IPS-18a (cell line): ENCODE measurements around the gene BRD4.

Source experiments
- H3K27ac ChIP-seq: one replicate; pipeline ENCODE4 v1.5.1; 2013; ENCODE audit warnings: low read length
- H3K27me3 ChIP-seq: one replicate; pipeline ENCODE4 v1.6.1; 2013; ENCODE audit warnings: mild to moderate bottlenecking, low read length; ENCODE audit not compliant: control insufficient read depth, insufficient read depth
- H3K36me3 ChIP-seq: one replicate; pipeline ENCODE4 v1.6.1; 2013; ENCODE audit warnings: low read depth, low read length; ENCODE audit not compliant: control insufficient read depth
- H3K4me1 ChIP-seq: one replicate; pipeline ENCODE4 v1.6.1; 2013; ENCODE audit warnings: low read depth, low read length; ENCODE audit not compliant: control insufficient read depth
- H3K4me3 ChIP-seq: one replicate; pipeline ENCODE4 v1.5.1; 2013; ENCODE audit warnings: low read length
- H3K9ac ChIP-seq: one replicate; pipeline ENCODE4 v1.6.1; 2013; ENCODE audit warnings: mild to moderate bottlenecking, low read length, moderate library complexity
- H3K9me3 ChIP-seq: one replicate; pipeline ENCODE4 v1.6.1; 2013; ENCODE audit warnings: low read depth, low read length; ENCODE audit not compliant: control insufficient read depth

BRD4 gene

DNA sequence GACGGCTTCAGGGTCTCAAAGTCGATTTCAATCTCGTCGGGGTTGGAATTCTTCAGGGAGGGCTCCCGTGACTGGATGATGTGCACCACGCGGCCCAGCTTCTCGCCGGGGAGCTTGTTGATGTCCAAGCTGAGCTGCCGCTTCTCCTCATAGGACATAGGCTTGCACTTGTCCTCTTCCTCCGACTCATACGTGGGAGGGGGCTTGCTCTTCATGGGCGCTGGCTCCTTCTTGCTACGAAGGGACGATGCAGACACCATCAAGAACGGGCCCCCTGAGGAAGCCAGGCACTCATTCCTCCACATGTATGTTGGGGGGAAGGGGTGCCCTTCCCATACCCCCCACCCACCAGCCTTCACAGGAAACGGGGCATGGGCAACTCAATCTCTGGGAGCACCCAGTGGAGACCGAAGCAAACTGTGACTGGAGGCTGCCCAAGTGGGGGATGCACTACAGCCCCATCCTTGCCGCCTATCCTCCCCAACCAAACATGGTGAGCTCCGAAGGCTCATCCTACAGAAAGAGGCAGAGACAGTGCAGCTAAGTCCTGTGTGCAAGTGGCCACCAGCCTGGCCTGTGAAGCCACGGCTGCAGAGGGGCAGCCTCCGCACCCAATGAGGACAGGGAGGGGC lies 76.9 kb downstream of the BRD4 start:
- Histone ChIP-seq H3K9ac (no peak overlapping the region), H3K27me3 (no peaks in the 10 kb centered on the region), H3K27ac (no peak overlapping the region), H3K9me3 (no peaks in the 10 kb centered on the region), H3K36me3 (peaks cover 83% of the 10 kb centered on the region), H3K4me3 (no peak overlapping the region), H3K4me1 (peaks cover 7% of the 10 kb centered on the region)

- Histone ChIP-seq H3K27ac (no peak overlapping the region), H3K9ac (no peak overlapping the region), H3K36me3 (peaks cover 80% of the 10 kb centered on the region), H3K4me3 (no peak overlapping the region), H3K27me3 (no peaks in the 10 kb centered on the region), H3K9me3 (no peaks in the 10 kb centered on the region), H3K4me1 (peaks cover 7% of the 10 kb centered on the region)
Observed at GRCh38 chr19:15254547-15254946, 77.8 kb downstream of the BRD4 start.

DNA sequence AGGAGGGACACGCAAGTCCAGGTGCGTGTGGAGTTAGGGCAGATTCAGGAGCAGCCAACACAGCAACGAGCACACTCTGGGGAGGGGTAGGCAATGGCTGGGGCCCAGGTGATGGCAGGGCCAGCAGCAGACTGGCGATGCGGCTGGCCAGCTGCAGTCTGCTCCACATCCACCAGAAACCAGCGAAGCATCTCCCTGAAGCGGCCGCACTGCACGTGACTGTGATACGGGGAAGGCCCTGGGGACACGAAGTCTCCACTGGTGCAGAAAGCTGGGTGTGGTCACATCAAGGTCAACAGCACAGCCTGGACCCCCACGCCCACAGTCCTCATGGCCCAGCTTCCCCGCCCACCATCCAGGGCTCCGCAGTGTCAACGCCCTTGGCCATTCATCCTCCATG lies 78.8 kb downstream of the BRD4 start:
- H3K27ac ChIP-seq: no peak overlapping the region
- H3K9me3 ChIP-seq: no peaks in the 10 kb centered on the region
- peaks cover 7% of the 10 kb centered on the region for H3K4me1 ChIP-seq
- H3K9ac ChIP-seq: no peak overlapping the region
- peaks cover 80% of the 10 kb centered on the region for H3K36me3 ChIP-seq
- H3K27me3 ChIP-seq: no peaks in the 10 kb centered on the region
- H3K4me3 ChIP-seq: no peak overlapping the region

- Histone ChIP-seq H3K4me1 (peaks cover 7% of the 10 kb centered on the region), H3K4me3 (no peak overlapping the region), H3K9ac (no peak overlapping the region), H3K27ac (no peak overlapping the region), H3K27me3 (no peaks in the 10 kb centered on the region), H3K36me3 (peaks cover 80% of the 10 kb centered on the region), H3K9me3 (no peaks in the 10 kb centered on the region)
Observed at GRCh38 chr19:15253061-15253460, 79.3 kb downstream of the BRD4 start.

- Histone ChIP-seq H3K27ac (no peak overlapping the region), H3K36me3 (peaks cover 78% of the 10 kb centered on the region), H3K4me3 (no peak overlapping the region), H3K9ac (no peak overlapping the region), H3K27me3 (no peaks in the 10 kb centered on the region), H3K9me3 (no peaks in the 10 kb centered on the region), H3K4me1 (peaks cover 7% of the 10 kb centered on the region)
Observed at GRCh38 chr19:15252398-15253018, 79.8 kb downstream of the BRD4 start.

DNA sequence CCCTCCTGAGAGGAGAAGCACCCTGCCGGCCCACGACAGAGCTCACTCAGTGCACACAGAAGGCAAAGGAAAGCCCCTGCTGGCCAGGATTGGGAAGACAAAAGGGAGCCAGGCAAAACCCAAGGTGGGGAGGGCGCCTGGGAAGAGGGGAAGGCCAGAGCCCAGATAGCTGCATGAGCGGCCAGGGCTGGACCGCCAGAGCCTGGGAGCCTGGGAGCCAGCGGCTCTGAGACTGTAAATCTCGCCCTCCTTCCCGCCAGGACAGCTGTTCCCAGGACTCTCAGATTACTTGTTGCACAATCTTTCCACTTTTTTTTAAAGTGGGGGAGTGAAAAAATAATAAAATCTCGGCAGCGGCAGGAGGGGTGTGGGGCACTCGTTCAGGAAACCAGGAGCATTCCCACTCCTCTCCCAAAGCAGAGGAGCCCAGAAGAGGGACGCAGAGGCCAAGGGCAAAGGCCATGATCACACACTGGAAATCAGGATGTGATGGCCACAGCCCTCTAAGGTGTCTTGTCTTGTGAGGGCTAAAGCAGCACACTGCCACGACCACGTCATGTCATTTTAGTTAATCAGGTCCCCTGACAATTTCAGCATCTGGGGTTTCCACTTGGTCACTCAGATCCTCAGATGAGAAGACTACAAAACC lies 80.5 kb downstream of the BRD4 start:
- H3K36me3 ChIP-seq: peaks cover 74% of the 10 kb centered on the region
- H3K4me1 ChIP-seq: peaks cover 7% of the 10 kb centered on the region
- no peak overlapping the region for H3K9ac ChIP-seq
- no peaks in the 10 kb centered on the region for H3K9me3 ChIP-seq
- no peaks in the 10 kb centered on the region for H3K27me3 ChIP-seq
- no peak overlapping the region for H3K27ac ChIP-seq
- H3K4me3 ChIP-seq: no peak overlapping the region

DNA sequence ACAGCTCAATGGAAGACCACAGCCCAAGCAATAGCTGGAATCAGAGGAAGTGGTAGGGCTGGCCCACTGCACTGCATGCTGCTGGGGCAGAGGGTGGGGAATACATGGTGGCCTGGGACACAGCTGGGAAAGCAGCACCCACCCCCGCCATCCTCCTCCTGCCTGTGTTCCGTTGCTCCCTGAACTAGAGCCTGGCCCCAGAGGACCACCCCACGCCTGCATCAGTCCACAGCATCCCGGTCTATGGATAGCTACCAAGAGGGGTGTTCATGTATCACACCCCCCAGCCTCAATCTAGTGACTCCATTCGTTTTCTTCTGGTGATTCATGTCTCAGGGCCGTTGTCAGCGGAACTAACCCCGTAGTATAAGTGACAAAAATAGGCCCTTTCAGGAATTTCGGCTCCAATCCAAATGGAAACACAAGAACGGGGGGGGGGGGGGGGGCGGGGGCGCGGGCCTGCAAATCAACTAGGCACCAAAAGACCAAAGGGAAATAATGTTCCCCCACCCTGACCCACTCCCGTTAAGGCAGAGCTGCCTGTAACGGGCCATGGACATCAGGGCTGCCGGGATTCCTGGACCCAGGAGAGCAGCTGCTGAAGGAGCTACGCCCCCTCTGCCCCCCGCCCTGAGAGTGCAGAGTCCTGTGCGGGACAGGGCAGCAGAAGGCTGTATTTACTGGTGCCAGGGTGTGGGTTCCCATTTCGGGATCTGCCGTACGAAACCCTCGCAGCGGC lies 81.2 kb downstream of the BRD4 start:
- Histone ChIP-seq H3K9ac (no peak overlapping the region), H3K27ac (no peak overlapping the region), H3K27me3 (no peaks in the 10 kb centered on the region), H3K4me1 (peaks cover 7% of the 10 kb centered on the region), H3K36me3 (peaks cover 67% of the 10 kb centered on the region), H3K4me3 (no peak overlapping the region), H3K9me3 (no peaks in the 10 kb centered on the region)

- H3K27ac ChIP-seq: no peak overlapping the region
- peaks cover 63% of the 10 kb centered on the region for H3K36me3 ChIP-seq
- H3K9me3 ChIP-seq: no peaks in the 10 kb centered on the region
- no peak overlapping the region for H3K4me3 ChIP-seq
- no peaks in the 10 kb centered on the region for H3K27me3 ChIP-seq
- H3K4me1 ChIP-seq: peaks cover 7% of the 10 kb centered on the region
- no peak overlapping the region for H3K9ac ChIP-seq
Observed at GRCh38 chr19:15250640-15250993, 81.7 kb downstream of the BRD4 start.

DNA sequence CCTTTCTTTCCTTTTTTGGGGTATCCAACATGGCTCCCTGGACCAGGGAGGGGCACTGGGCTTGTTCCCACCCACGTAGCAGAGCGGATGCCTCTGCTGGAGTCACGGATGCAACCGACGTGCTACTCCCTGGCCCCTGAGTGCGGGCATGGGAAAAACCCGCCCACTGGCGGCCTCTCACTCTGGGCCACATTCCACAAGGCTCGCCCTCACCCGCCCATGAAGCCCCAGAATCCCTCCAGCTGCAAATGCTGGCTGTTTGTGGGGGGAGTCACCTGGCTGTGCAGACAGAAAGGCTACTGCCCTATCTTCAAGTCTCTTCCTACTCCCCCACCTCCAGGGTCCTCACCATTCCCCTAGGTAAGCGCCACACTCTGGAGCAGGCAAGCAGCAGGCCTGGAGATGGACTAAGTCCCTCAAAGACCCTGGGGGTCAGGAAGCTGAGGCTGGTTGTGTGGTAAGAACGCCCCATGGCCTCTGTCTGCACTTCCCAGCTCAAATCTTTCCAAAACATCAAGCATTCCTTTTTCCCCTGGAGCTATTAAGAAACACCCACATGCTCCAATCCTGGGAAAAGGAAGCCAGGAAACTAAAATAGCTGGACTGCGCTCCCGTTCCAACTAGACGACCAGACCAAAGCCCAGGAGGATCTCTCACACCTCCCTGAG lies 82.2 kb downstream of the BRD4 start:
- Histone ChIP-seq H3K9me3 (no peaks in the 10 kb centered on the region), H3K4me1 (peaks cover 7% of the 10 kb centered on the region), H3K36me3 (peaks cover 63% of the 10 kb centered on the region), H3K27me3 (no peaks in the 10 kb centered on the region), H3K27ac (no peak overlapping the region), H3K9ac (no peak overlapping the region), H3K4me3 (no peak overlapping the region)

GRCh38 chr19:15249528-15249874 lies 82.8 kb downstream of the BRD4 start:
- H3K9ac ChIP-seq: no peak overlapping the region
- no peak overlapping the region for H3K4me3 ChIP-seq
- no peaks in the 10 kb centered on the region for H3K9me3 ChIP-seq
- H3K36me3 ChIP-seq: peaks cover 63% of the 10 kb centered on the region
- H3K4me1 ChIP-seq: peaks cover 7% of the 10 kb centered on the region
- no peak overlapping the region for H3K27ac ChIP-seq
- H3K27me3 ChIP-seq: no peaks in the 10 kb centered on the region
